Tibial nerve (tissue), 4 donors: ENCODE results near the gene DPP9.

Experiments
- CTCF ChIP-seq, 5 experiments: fragments of 200-600 bp in 3 of 5; fragments of 450-650 bp in 2 of 5; sonication (generic) in 3 of 5; IDR thresholded peaks; one replicate each; pipeline ENCODE4 v1.5.1; 2016 to 2019; ENCODE audit warnings: antibody characterized with exemption in 5 of 5, mild to moderate bottlenecking in 3 of 5, moderate library complexity in 2 of 5
- EP300 ChIP-seq, 2 donors: sonication (generic); formaldehyde crosslinking; IDR thresholded peaks; one replicate each; pipeline ENCODE4 v1.6.1; 2017; ENCODE audit warnings: antibody characterized with exemption in 2 of 2, mild to moderate bottlenecking in 1 of 2
- POLR2A ChIP-seq, 2 donors: fragments of 450-650 bp; IDR thresholded peaks; one replicate each; pipeline ENCODE4 v1.6.1; 2017; ENCODE audit warnings: antibody characterized with exemption in 2 of 2, mild to moderate bottlenecking in 2 of 2, moderate library complexity in 2 of 2

GRCh38 chr19:4773047-4773640 is 49.5 kb upstream of the DPP9 start:
- TF ChIP-seq CTCF (IDR thresholded peaks at IDR 0.05) (no peak), POLR2A (IDR thresholded peaks at IDR 0.05) (no peak), EP300 (IDR thresholded peaks at IDR 0.05) (no peak)
